HEK293T (cell line): Measurements from ENCODE around the gene AMBP.

Experiments used
- FOXK2 ChIP-seq: fragments of 450-650 bp; IDR thresholded peaks from 2 replicates; pipeline ENCODE4 v1.6.1; 2016; ENCODE audit warnings: mild to moderate bottlenecking
- HDGF ChIP-seq: fragments of 450-650 bp; IDR thresholded peaks from 2 replicates; pipeline ENCODE4 v1.6.1; 2017; ENCODE audit warnings: antibody characterized with exemption, borderline replicate concordance
- ZNF384 ChIP-seq: fragments of 450-650 bp; IDR thresholded peaks from 2 replicates; pipeline ENCODE4 v1.6.1; 2016

- TF ChIP-seq ZNF384, result no peak
- no peak for TF ChIP-seq HDGF
- no peak for TF ChIP-seq FOXK2
These were observed 39.5 kb upstream of the AMBP start for GRCh38 chr9:114117614-114117995.
